ENCODE measurements around the gene TTC22. TPM values are rescaled to one million over a fixed set of nuclear protein-coding genes. Genes with fewer than 3 reads are reported as not detected.

TTC22 gene
- under 1 TPM in 1 of 2 donors, not detected in 1; 0.27 TPM for total RNA-seq
- 1 to 10 TPM in 1 of 2 donors, under 1 TPM in 1; 0.20 to 3.9 TPM for polyA plus RNA-seq
- long read RNA-seq, donor 1, result 0 reads
- long read RNA-seq, donor 2, result 0 reads

- DNase-seq, result no peak
- ATAC-seq (ENCODE audit: low FRiP score), result no peak
- no peaks in the 10 kb centered on the region for H3K36me3 ChIP-seq (ENCODE audit: control insufficient read depth in 1 of 2, insufficient read depth in 2 of 2, low read length in 1 of 2)
- no peaks in the 10 kb centered on the region for H3K9me3 ChIP-seq (ENCODE audit: control insufficient read depth, low read length)
- no peaks in the 10 kb centered on the region for H3K27me3 ChIP-seq (ENCODE audit: control insufficient read depth in 1 of 2, insufficient read depth in 2 of 2, low read length in 1 of 2)
- no peaks in the 10 kb centered on the region for H3K4me1 ChIP-seq (ENCODE audit: control insufficient read depth in 1 of 2, insufficient read depth in 2 of 2, low read length in 2 of 2)
- intact Hi-C loops (cut with DNase I), result no loop called here
- H3K4me3 ChIP-seq (ENCODE audit: low read length in 2 of 2), result no peak within 1 kb of the TSS
- no peak within 1 kb of the TSS for H3K27ac ChIP-seq (ENCODE audit: low read depth in 1 of 2, low read length in 2 of 2)
- 8 to 9% methylated on average over 57 to 58 of the region's 58 CpGs for WGBS, 2 donors
These were observed at the start of gene TTC22 for GRCh38 chr1:54800899-54801759. TTC22 (minus strand) TSS chr1:54801323; CDS start chr1:54801163, 160 bp downstream.

- intact Hi-C loops (cut with DNase I), result no loop called here
- ATAC-seq (ENCODE audit: low FRiP score) (peak; percentile 55), DNase-seq (peak in 1 of 2 donors; percentile 61)
- no peaks in the 10 kb centered on the region for H3K27me3 ChIP-seq (ENCODE audit: control insufficient read depth in 1 of 2, insufficient read depth in 2 of 2, low read length in 1 of 2)
- no peak overlapping the region for H3K4me3 ChIP-seq (ENCODE audit: low read length in 2 of 2)
- peaks cover 0 to 3% of the 10 kb centered on the region in 2 donors for H3K36me3 ChIP-seq (ENCODE audit: control insufficient read depth in 1 of 2, insufficient read depth in 2 of 2, low read length in 1 of 2)
- no peak overlapping the region for H3K27ac ChIP-seq (ENCODE audit: low read depth in 1 of 2, low read length in 2 of 2)
- WGBS, 2 donors, result 76 to 77% methylated on average over 9 of the region's 9 CpGs
- no peaks in the 10 kb centered on the region for H3K4me1 ChIP-seq (ENCODE audit: control insufficient read depth in 1 of 2, insufficient read depth in 2 of 2, low read length in 2 of 2)
- H3K9me3 ChIP-seq (ENCODE audit: control insufficient read depth, low read length), result no peaks in the 10 kb centered on the region
These were observed 49.6 kb upstream of the TTC22 start for GRCh38 chr1:54850737-54851136.

GRCh38 chr1:54850069-54850730 is 49.1 kb upstream of the TTC22 start:
- no peak for DNase-seq
- intact Hi-C loops (cut with DNase I), result no loop called here
- ATAC-seq (ENCODE audit: low FRiP score), result no peak

GRCh38 chr1:54849219-54850068 is 48.3 kb upstream of the TTC22 start:
- H3K4me3 ChIP-seq (ENCODE audit: low read length in 2 of 2), result no peak overlapping the region
- H3K27me3 ChIP-seq (ENCODE audit: control insufficient read depth in 1 of 2, insufficient read depth in 2 of 2, low read length in 1 of 2), result no peaks in the 10 kb centered on the region
- peaks cover 0 to 3% of the 10 kb centered on the region in 2 donors for H3K36me3 ChIP-seq (ENCODE audit: control insufficient read depth in 1 of 2, insufficient read depth in 2 of 2, low read length in 1 of 2)
- no peaks in the 10 kb centered on the region for H3K4me1 ChIP-seq (ENCODE audit: control insufficient read depth in 1 of 2, insufficient read depth in 2 of 2, low read length in 2 of 2)
- no peak for DNase-seq
- no peak for ATAC-seq (ENCODE audit: low FRiP score)
- intact Hi-C loops (cut with DNase I), result no loop called here
- H3K27ac ChIP-seq (ENCODE audit: low read depth in 1 of 2, low read length in 2 of 2), result no peak overlapping the region
- WGBS, 2 donors, result 73 to 78% methylated on average over 6 of the region's 6 CpGs
- no peaks in the 10 kb centered on the region for H3K9me3 ChIP-seq (ENCODE audit: control insufficient read depth, low read length)

More at GRCh38 chr1:54850069-54850730, 49.1 kb upstream of the TTC22 start:
- Histone ChIP-seq H3K36me3 (ENCODE audit: control insufficient read depth in 1 of 2, insufficient read depth in 2 of 2, low read length in 1 of 2) (peaks cover 0 to 3% of the 10 kb centered on the region in 2 donors), H3K27me3 (ENCODE audit: control insufficient read depth in 1 of 2, insufficient read depth in 2 of 2, low read length in 1 of 2) (no peaks in the 10 kb centered on the region), H3K9me3 (ENCODE audit: control insufficient read depth, low read length) (no peaks in the 10 kb centered on the region), H3K4me1 (ENCODE audit: control insufficient read depth in 1 of 2, insufficient read depth in 2 of 2, low read length in 2 of 2) (no peaks in the 10 kb centered on the region), H3K27ac (ENCODE audit: low read depth in 1 of 2, low read length in 2 of 2) (no peak overlapping the region), H3K4me3 (ENCODE audit: low read length in 2 of 2) (no peak overlapping the region)
- 4 to 10% methylated on average over 5 of the region's 5 CpGs for WGBS, 2 donors

GRCh38 chr1:54848134-54848948 is 47.2 kb upstream of the TTC22 start:
- H3K4me3 ChIP-seq (ENCODE audit: low read length in 2 of 2), result no peak overlapping the region
- no peaks in the 10 kb centered on the region for H3K36me3 ChIP-seq (ENCODE audit: control insufficient read depth in 1 of 2, insufficient read depth in 2 of 2, low read length in 1 of 2)
- no peak overlapping the region for H3K27ac ChIP-seq (ENCODE audit: low read depth in 1 of 2, low read length in 2 of 2)
- no peaks in the 10 kb centered on the region for H3K9me3 ChIP-seq (ENCODE audit: control insufficient read depth, low read length)
- no peaks in the 10 kb centered on the region for H3K4me1 ChIP-seq (ENCODE audit: control insufficient read depth in 1 of 2, insufficient read depth in 2 of 2, low read length in 2 of 2)
- intact Hi-C loops (cut with DNase I), result no loop called here
- no peak for DNase-seq
- no peaks in the 10 kb centered on the region for H3K27me3 ChIP-seq (ENCODE audit: control insufficient read depth in 1 of 2, insufficient read depth in 2 of 2, low read length in 1 of 2)
- no peak for ATAC-seq (ENCODE audit: low FRiP score)
- WGBS, 2 donors, result 91 to 92% methylated on average over 7 of the region's 7 CpGs

- intact Hi-C loops (cut with DNase I), result no loop called here
- ATAC-seq (ENCODE audit: low FRiP score), result no peak
These were observed 45.7 kb upstream of the TTC22 start for GRCh38 chr1:54846716-54847284.

GRCh38 chr1:54846301-54846700 is 45.2 kb upstream of the TTC22 start:
- H3K4me1 ChIP-seq (ENCODE audit: control insufficient read depth in 1 of 2, insufficient read depth in 2 of 2, low read length in 2 of 2), result no peaks in the 10 kb centered on the region
- no peak overlapping the region for H3K27ac ChIP-seq (ENCODE audit: low read depth in 1 of 2, low read length in 2 of 2)
- DNase-seq, result no peak
- no peak for ATAC-seq (ENCODE audit: low FRiP score)
- WGBS, 2 donors, result 94 to 97% methylated on average over 3 of the region's 3 CpGs
- H3K9me3 ChIP-seq (ENCODE audit: control insufficient read depth, low read length), result no peaks in the 10 kb centered on the region
- no peaks in the 10 kb centered on the region for H3K27me3 ChIP-seq (ENCODE audit: control insufficient read depth in 1 of 2, insufficient read depth in 2 of 2, low read length in 1 of 2)
- no peaks in the 10 kb centered on the region for H3K36me3 ChIP-seq (ENCODE audit: control insufficient read depth in 1 of 2, insufficient read depth in 2 of 2, low read length in 1 of 2)
- no peak overlapping the region for H3K4me3 ChIP-seq (ENCODE audit: low read length in 2 of 2)
- intact Hi-C loops (cut with DNase I), result no loop called here

More at GRCh38 chr1:54846716-54847284, 45.7 kb upstream of the TTC22 start:
- no peaks in the 10 kb centered on the region for H3K4me1 ChIP-seq (ENCODE audit: control insufficient read depth in 1 of 2, insufficient read depth in 2 of 2, low read length in 2 of 2)
- WGBS, 2 donors, result 90 to 91% methylated on average over 9 of the region's 9 CpGs
- no peaks in the 10 kb centered on the region for H3K36me3 ChIP-seq (ENCODE audit: control insufficient read depth in 1 of 2, insufficient read depth in 2 of 2, low read length in 1 of 2)
- H3K27me3 ChIP-seq (ENCODE audit: control insufficient read depth in 1 of 2, insufficient read depth in 2 of 2, low read length in 1 of 2), result no peaks in the 10 kb centered on the region
- DNase-seq, result no peak
- no peak overlapping the region for H3K4me3 ChIP-seq (ENCODE audit: low read length in 2 of 2)
- H3K27ac ChIP-seq (ENCODE audit: low read depth in 1 of 2, low read length in 2 of 2), result no peak overlapping the region
- H3K9me3 ChIP-seq (ENCODE audit: control insufficient read depth, low read length), result no peaks in the 10 kb centered on the region
